Activated CD4-positive, alpha-beta T cell treated with anti-CD3 and anti-CD28 coated beads, Interleukin-2, Interleukin-4, amounts not matched to agents 100 ng/mL and 50 ng/mL, durations not matched to agents 16 hours and 8 hours (primary cell): ENCODE measurements around the gene SUPT5H.
A peak's percentile ranks its signal among the peaks of the same experiment; 100 is the strongest.
"Not testable (repeated sequence)": the region's sequence is repeated elsewhere in the genome, so short reads cannot be mapped to it uniquely, and the experiment has no call there.

ENCODE experiments used
- DNase-seq: peaks from one replicate; pipeline ENCODE4 v3.0.0-alpha.2; 2020; ENCODE audit warnings: low spot score

Gene SUPT5H

GRCh38 chr19:39425744-39426143 is 19.6 kb upstream of the SUPT5H start:
- DNase-seq, result no peak

- DNase-seq, result no peak
These were observed 19.2 kb upstream of the SUPT5H start for GRCh38 chr19:39426170-39426569.

- DNase-seq, result no peak
These were observed 17.7 kb upstream of the SUPT5H start for GRCh38 chr19:39427707-39428106.

- no peak for DNase-seq
These were observed 16.9 kb upstream of the SUPT5H start for GRCh38 chr19:39428283-39429112.

DNA sequence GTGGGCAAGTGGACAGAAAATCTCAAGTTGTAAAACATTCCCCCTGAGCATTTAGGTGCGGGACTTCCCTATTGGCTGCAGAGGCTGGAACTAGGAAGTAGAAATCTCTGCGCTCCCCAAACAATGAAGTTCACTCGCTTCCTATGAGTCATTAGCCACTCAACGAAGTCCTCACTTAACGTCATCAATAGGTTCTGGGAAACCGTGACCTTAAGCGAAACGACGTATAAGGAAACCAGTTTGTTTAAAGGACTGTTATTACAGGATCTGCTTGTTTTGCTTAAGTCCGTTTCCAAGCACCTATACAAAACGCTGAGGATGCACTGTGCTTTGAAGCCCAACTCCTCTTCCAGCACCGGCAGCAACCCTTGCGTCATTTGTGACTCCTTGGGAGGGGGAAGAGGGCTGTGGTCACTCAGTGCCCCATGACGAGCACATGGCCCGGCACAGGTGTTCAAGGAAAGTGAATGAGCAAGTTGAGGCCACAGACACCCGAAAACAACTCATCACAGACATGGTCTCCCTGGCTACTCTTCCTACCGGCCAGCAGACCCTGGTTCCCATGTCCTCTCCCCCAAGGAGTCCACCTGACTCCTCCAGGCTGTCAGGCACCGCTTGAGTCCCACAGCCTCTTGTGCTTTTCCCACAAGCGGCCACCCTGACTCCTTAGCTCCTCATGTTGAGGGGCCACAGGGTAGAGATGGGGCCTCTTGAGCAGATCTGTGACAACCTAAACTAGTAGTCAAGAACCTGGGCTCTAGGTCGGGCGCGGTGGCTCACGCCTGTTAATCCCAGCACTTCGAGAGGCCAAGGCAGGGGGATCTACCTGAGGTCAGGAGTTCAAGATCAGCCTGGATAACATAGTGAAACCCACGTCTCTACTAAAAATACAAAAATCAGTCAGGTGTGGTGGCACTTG is 14.4 kb upstream of the SUPT5H start:
- DNase-seq, result peak; percentile 91

DNA sequence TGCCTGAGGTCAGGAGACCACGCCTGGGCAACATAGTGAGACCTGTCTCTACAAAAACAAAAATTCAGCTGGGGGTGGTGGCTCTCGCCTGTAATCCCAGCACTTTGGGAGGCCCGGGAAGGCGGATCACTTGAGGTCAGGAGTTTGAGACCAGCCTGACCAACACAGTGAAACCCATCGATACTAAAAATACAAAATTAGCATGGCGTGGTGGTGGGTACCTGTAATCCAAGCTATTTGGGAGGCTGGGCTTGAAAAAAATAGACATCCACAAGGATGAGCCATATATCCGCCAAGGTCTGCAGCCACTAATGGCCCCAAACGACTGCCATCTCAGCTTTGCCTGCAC is 12.7 kb upstream of the SUPT5H start:
- no peak for DNase-seq

DNA sequence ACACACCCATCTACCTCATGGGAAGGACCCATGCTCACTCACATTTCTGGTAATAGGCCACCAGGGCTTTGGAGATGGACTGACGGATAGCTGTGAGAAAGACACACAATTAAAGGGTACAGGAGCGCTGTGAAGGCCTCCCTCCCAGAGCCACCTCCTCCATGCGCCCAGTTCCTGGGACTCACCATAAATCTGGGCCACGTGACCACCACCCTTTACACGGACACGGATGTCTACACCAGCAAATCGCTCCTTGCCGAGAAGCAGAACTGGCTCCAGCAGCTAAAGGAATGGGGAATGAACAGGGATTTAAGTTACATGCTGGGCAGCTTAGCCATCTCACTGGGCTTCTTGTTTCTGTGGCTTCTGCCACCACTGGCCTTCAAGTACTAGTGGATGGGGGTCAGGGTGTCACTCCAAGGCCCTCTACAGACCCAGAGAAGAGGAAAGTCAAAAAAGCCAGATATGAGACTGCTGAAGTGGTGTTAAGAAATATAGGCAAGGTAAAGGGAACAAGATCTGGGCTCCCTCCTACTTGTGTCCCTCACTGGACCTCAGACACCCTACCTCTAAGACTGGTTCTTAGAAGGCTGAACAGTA is 11.8 kb upstream of the SUPT5H start:
- no peak for DNase-seq

DNA sequence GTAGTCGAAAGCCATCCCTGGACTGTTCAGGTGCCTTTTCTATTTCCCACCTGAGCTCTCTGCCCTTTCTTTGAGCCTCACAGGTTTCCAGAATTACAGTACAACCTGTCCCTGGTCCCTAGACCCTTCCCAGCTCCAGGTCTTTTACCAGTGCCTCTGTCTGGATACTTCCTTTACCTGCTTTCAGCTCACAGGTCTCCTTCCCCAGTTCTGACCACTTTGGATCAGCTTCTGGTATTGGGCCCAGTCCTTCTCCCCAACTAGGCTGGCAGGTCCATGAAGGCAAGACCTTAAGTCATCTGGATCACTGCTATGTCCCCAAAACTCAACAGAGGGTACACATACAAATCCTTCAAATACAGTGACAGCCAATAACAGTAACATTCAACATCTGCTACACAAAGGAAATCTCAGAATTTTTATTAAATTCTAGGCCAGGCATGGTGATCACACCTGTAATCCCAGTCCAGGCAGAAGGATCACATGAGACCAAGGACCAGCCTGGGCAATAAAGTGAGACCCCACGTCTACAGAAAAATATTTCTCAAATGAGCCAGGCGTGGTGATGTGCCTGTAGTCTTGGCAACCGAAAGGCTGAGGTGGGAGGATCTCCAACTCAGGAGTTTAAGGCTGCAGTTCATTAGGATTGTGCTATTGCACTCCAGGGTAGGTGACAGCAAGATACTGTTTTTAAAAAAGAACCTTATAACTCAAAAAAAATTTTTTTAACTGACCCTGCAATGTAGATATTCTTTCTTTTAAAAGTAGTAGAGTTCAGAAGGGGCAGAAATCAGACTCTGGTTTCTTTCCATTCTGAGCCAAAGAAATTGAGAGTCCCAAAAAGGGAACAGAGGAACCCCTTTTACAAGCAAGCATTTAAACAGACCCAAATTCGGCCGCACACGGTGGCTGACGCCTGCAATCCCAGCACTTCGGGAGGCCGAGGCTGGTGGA is 11.0 kb upstream of the SUPT5H start:
- DNase-seq, result no peak

DNA sequence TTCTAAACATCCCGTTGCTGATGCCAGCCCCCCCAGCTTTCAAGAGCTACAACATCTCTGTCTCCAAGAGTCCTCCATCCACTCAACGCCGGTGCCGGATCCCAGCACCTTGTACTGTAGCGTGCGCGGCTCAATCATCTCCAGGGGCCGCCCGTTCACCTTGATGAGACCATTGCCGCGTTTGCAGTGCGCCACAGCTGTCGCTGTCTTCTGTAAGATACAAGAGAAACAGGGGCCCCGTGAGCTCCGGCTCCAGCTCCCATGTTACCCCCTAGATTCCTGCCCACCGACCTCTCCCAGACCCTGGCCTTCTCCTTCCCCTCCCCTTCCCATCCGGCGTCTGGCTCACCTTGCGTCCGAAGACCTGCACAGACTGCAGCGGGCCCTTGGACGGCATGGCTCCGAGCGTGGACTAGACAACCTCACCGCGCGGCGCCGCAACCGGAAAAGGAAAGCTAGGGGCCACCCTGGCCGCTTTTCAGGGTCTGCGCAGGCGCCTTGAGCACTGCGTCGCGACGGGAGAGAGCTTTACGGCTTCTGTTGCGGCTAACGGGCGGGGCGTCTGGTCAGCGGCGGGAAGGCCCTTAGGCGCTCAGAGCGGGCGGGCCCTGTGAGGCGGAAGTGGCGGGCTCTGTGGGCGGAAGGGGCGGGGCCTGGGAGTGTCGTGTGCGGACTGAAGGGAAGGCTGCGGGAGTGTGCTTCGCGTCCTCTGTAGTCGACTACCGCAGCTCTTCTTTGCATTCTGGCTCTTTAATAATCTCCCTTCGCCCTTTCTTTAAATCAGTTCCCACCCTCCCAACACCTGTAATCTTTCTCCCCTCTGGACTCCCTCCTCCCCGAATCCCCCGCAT is 9.7 kb upstream of the SUPT5H start, which contains the start of gene RPS16:
Gene RPS16 (minus strand): TSS at position 451 of the 851 bp plus-strand sequence. CDS start 54 bp downstream, at position 397.
- DNase-seq, result peak; percentile 99

- DNase-seq, result no peak
These were observed 9.0 kb upstream of the SUPT5H start for GRCh38 chr19:39436350-39436716.

- DNase-seq, result no peak
These were observed 7.0 kb upstream of the SUPT5H start for GRCh38 chr19:39438270-39438934.

- DNase-seq, result no peak
These were observed 685 bp upstream of the SUPT5H start for GRCh38 chr19:39444598-39445195.

DNA sequence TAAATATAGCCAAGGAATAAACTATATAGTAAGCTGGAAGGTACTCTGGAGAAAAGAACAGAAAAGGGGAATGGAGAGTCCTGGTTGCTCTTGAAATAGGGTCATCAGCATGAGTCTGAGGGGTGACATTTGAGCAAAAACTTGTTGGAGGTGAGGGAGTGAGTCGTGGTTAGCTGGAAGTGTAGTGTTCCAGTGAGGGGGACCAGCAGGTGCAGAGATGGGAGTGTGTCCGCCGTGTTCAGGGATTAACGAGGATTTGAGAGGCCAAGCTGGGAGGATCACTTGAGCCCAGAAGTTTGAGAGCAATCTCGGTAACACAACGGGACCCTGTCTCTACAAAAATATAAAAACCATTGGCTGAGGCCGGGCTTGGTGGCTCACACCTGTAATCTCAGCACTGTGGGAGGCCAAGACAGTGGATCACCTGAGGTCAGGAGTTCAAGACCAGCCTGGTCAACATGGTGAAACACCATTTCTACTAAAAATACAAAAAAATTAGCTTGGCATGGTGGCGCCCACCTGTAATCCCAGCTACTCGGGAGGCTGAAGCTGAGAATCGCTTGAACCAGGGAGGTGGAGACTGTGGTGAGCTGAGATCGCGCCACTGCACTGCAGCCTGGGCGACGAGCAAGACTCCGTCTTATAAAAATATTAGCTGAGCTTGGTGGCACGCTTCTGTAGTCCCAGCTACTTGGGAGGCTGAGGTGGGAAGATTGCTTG is 1.1 kb downstream of the SUPT5H start:
- no peak for DNase-seq

DNA sequence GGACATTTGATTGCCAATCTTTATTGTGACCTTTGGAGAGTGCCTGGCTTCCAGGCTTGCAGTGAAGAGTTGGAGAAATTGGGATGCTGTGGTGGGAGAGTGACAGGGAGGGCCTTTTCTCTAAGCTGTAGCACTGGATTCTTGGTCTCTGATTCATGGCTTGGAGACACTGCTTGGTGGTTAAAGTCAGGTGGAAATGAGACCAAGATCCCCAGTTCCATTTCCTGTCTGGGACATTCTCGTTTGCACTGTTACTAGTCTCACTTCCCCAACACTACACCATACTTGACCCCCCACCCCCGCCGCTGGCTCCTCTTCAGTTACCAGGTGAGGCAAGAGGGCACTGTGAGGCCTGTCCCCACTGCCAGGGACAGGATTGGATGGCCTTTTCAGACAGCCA is 2.9 kb downstream of the SUPT5H start:
- DNase-seq, result peak; percentile 39

- DNase-seq, result no peak
These were observed 3.9 kb downstream of the SUPT5H start for GRCh38 chr19:39449116-39449797.

DNA sequence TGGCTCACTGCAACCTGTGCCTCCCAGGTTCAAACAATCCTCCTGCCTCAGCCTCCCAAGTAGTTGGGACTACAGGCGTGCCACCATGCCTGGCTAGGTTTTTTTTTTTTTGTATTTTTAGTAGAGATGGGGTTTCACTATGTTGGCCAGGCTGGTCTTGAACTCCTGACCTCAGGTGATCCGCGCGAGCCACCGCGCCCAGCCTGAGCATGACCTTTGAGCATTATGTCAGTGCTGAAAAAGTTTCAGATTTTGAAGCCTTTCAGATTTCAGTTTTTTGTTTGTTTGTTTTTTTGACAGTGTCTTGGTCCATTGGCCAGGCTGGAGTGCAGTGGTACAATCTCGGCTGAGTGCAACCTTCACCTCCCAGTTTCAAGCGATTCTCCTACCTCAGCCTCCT is 5.9 kb downstream of the SUPT5H start:
- not testable (repeated sequence) for DNase-seq

GRCh38 chr19:39463403-39463802 is 18.0 kb downstream of the SUPT5H start:
- no peak for DNase-seq
